ENCODE measurements around the gene TSSK2. TPM values are rescaled to one million over a fixed set of nuclear protein-coding genes. Genes with fewer than 3 reads are reported as not detected.

TSSK2 gene
- polyA plus RNA-seq, 1 experiment, result not detected

GRCh38 chr22:19172213-19173046 lies 41.3 kb downstream of the TSSK2 start:
- CTCF ChIA-PET, result no interaction called here

GRCh38 chr22:19173047-19174035 lies 42.2 kb downstream of the TSSK2 start:
- Histone ChIP-seq H3K27ac (ENCODE audit: low read depth, low read length) (peak overlapping the region; percentile 57), H3K9me3 (ENCODE audit: control insufficient read depth, insufficient read depth, low read length) (no peaks in the 10 kb centered on the region; the same call in 1 of the 2 replicates), H3K27me3 (ENCODE audit: control insufficient read depth, insufficient read depth, low read length) (peaks cover 11% of the 10 kb centered on the region), H3K4me3 (ENCODE audit: low read depth, low read length) (peak overlapping the region; percentile 86)
- CTCF ChIA-PET, result interaction anchor here (2.1 kb wide), 1 partner anchor 457 kb away, joined by 5 read pairs; no protein-coding TSS in a partner anchor
- POLR2A ChIA-PET, result interaction anchor here (1.2 kb wide), 1 partner anchor 52 kb away, joined by 3 read pairs; the partner anchor contains the start of gene DGCR2
- no peak for TF ChIP-seq CTCF (IDR thresholded peaks at IDR 0.05; ENCODE audit: low read depth, low read length)
- no peak for DNase-seq (ENCODE audit: low read depth, low spot score)

More at GRCh38 chr22:19172213-19173046, 41.3 kb downstream of the TSSK2 start:
- DNase-seq (ENCODE audit: low read depth, low spot score), result no peak
- no peak overlapping the region for H3K27ac ChIP-seq (ENCODE audit: low read depth, low read length)
- H3K27me3 ChIP-seq (ENCODE audit: control insufficient read depth, insufficient read depth, low read length), result peaks cover 13% of the 10 kb centered on the region
- POLR2A ChIA-PET, result no interaction called here
- TF ChIP-seq CTCF (IDR thresholded peaks at IDR 0.05; ENCODE audit: low read depth, low read length), result no peak
- H3K4me3 ChIP-seq (ENCODE audit: low read depth, low read length), result peak overlapping the region; percentile 86
- no peaks in the 10 kb centered on the region; the same call in 1 of the 2 replicates for H3K9me3 ChIP-seq (ENCODE audit: control insufficient read depth, insufficient read depth, low read length)

- no peak overlapping the region for H3K4me3 ChIP-seq (ENCODE audit: low read depth, low read length)
- no peak for DNase-seq (ENCODE audit: low read depth, low spot score)
- CTCF ChIA-PET, result interaction anchor here (2.1 kb wide), 1 partner anchor 456 kb away, joined by 5 read pairs; no protein-coding TSS in a partner anchor
Observed at GRCh38 chr22:19174106-19175025, 43.3 kb downstream of the TSSK2 start.

More at GRCh38 chr22:19174106-19175025, 43.3 kb downstream of the TSSK2 start:
- POLR2A ChIA-PET, result interaction anchor here (0.7 to 1.2 kb wide), 2 partner anchors 53 to 70 kb away, joined by 3 to 4 read pairs; partner anchors contain the start of gene DGCR2
- no peaks in the 10 kb centered on the region; the same call in 1 of the 2 replicates for H3K9me3 ChIP-seq (ENCODE audit: control insufficient read depth, insufficient read depth, low read length)
- H3K27ac ChIP-seq (ENCODE audit: low read depth, low read length), result peak overlapping the region; percentile 57
- peaks cover 3% of the 10 kb centered on the region for H3K27me3 ChIP-seq (ENCODE audit: control insufficient read depth, insufficient read depth, low read length)
- no peak for TF ChIP-seq CTCF (IDR thresholded peaks at IDR 0.05; ENCODE audit: low read depth, low read length)

All from AG04450 (cell line).